ENCODE measurements around the gene OSBPL5. TPM values are rescaled to one million over a fixed set of nuclear protein-coding genes. Genes with fewer than 3 reads are reported as not detected.

OSBPL5 gene
- total and polyA plus RNA-seq, 8 donors: 8.6 to 127 (median 25.2) TPM

DNA sequence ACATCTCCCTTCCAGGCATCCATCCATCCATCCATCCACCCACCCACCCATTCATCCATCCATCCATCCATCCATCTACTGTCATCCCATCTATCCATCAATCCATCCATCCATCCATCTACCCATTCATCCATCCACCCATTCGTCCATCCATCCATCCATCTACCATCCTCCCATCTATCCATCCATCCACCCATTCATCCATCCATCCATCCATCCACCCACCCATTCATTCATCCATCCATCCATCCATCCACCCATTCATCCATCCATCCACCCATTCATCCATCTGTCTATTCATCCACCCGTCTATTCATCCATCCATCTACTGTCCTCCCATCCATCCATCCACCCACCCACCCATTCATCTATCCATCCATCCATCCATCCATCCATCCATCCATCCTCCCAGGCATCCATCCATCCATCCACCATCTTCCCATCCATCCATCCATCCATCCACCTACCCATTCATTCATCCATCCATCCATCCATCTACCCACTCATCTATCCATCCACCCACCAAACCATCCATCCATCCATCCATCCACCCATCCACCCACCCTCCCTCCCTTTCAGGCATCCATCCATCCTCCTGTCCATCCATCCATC lies 33.7 kb downstream of the OSBPL5 start:
- DNase-seq: no peak
- H3K36me3 ChIP-seq: peaks cover 0 to 21% (median 10%) of the 10 kb centered on the region in 4 donors
- H3K4me3 ChIP-seq: no peak overlapping the region
- WGBS, 5 donors: 92 to 97% (median 95%) methylated on average over 2 of the region's 2 CpGs
- H3K4me1 ChIP-seq: peaks cover 0 to 52% (median 20%) of the 10 kb centered on the region in 4 donors
- intact Hi-C loops (cut with DNase I; ENCODE audit: low total_unique reads): no loop called here
- H3K9me3 ChIP-seq: no peaks in the 10 kb centered on the region
- no peaks in the 10 kb centered on the region for H3K27me3 ChIP-seq
- no peak overlapping the region for H3K27ac ChIP-seq
- TF ChIP-seq POLR2A (IDR thresholded peaks at IDR 0.05): no peak
- TF ChIP-seq, protein P1, sequence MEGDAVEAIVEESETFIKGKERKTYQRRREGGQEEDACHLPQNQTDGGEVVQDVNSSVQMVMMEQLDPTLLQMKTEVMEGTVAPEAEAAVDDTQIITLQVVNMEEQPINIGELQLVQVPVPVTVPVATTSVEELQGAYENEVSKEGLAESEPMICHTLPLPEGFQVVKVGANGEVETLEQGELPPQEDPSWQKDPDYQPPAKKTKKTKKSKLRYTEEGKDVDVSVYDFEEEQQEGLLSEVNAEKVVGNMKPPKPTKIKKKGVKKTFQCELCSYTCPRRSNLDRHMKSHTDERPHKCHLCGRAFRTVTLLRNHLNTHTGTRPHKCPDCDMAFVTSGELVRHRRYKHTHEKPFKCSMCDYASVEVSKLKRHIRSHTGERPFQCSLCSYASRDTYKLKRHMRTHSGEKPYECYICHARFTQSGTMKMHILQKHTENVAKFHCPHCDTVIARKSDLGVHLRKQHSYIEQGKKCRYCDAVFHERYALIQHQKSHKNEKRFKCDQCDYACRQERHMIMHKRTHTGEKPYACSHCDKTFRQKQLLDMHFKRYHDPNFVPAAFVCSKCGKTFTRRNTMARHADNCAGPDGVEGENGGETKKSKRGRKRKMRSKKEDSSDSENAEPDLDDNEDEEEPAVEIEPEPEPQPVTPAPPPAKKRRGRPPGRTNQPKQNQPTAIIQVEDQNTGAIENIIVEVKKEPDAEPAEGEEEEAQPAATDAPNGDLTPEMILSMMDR (IDR thresholded peaks at IDR 0.05): no peak
- no peak for TF ChIP-seq EP300 (IDR thresholded peaks at IDR 0.05)
- TF ChIP-seq POLR2AphosphoS5 (IDR thresholded peaks at IDR 0.05): no peak

DNA sequence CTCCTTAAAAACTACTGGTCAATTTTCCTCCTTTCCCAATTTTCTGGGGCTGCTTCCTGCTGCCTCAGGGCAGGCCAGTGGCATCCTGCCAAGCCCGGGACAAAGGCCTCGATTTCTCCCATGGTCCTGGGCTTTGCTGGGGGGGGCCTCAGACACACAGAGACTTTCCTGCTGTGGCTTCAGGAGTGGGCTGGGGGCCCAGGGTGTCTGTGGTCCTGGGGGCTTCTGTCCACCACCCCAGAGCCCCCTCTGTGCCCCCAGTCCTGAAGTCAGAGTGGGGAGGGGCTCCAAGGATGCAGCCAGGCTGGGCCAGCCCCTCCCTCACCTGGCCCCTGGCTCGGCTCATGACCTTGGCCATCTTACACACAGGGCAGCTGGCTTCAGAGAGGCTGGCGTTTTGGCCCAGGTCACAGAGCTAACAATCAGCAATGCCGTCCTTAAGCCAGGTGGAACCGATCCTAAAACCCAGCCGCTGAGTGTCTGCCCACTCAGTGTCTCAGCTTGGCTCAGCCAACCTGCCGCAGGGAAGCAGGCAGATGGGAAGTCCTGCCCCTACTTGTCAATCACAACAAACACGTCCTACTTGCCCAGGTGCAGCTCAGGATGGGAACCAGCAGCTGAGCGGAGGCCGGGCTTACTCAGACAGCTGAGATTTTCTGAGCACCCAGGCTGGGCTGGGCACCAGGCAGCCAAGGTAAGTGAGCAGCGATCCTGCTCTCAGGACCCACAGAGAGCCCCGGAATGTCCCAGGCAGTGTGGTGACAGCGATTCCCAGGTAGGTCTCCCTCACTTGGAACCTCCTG lies 34.6 kb downstream of the OSBPL5 start:
- 55 to 76% (median 61%) methylated on average over 13 to 14 of the region's 14 CpGs for WGBS, 5 donors
- no peak overlapping the region for H3K27ac ChIP-seq
- no peaks in the 10 kb centered on the region for H3K9me3 ChIP-seq
- TF ChIP-seq, protein P1 (IDR thresholded peaks at IDR 0.05): no peak
- no peak for TF ChIP-seq POLR2AphosphoS5 (IDR thresholded peaks at IDR 0.05)
- TF ChIP-seq POLR2A (IDR thresholded peaks at IDR 0.05): no peak
- no peak for TF ChIP-seq EP300 (IDR thresholded peaks at IDR 0.05)
- H3K36me3 ChIP-seq: peaks cover 0 to 30% (median 15%) of the 10 kb centered on the region in 4 donors
- peaks cover 0 to 42% (median 13%) of the 10 kb centered on the region in 4 donors for H3K4me1 ChIP-seq
- intact Hi-C loops (cut with DNase I; ENCODE audit: low total_unique reads): no loop called here
- DNase-seq: no peak
- no peak overlapping the region for H3K4me3 ChIP-seq
- H3K27me3 ChIP-seq: no peaks in the 10 kb centered on the region

DNA sequence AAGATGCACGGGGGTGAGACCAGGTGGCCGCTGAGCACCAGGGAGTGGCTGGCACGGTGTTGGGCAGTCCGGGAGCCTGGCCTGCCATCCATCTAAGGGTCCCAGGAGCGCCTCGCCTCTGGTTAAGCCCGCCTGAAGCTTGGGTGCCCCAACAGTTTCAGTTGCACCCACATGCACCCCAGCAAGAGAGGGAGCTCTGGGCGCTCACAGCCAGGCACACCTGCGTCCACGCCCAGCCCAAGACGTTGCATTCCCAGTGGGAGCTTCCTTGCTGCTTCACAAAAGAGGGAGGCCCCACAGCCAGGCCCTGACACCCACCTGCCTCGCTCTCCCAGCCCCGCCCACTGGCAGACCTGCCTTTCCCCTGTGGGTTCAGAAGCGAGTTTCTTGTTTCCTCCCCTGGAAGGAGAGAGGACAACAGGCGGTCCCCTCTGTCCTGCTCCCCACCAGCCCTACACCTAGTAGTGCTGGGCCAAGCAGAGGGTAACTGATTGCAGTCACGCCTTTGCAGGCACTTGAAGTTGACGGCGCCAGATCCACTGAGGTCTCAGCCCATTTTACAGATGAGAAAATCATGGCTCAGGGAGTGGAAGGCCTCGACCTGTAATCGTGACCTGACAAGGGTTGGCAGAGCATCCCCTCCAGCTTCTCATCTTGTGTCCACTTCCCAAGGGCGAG lies 35.4 kb downstream of the OSBPL5 start:
- DNase-seq: no peak
- 74 to 81% (median 78%) methylated on average over 20 to 21 of the region's 21 CpGs for WGBS, 5 donors
- Histone ChIP-seq H3K27me3 (no peaks in the 10 kb centered on the region), H3K27ac (no peak overlapping the region), H3K9me3 (no peaks in the 10 kb centered on the region), H3K36me3 (peaks cover 0 to 35% (median 17%) of the 10 kb centered on the region in 4 donors), H3K4me1 (peaks cover 0 to 40% (median 9%) of the 10 kb centered on the region in 4 donors), H3K4me3 (no peak overlapping the region)
- TF ChIP-seq POLR2A (IDR thresholded peaks at IDR 0.05) (no peak), POLR2AphosphoS5 (IDR thresholded peaks at IDR 0.05) (no peak), EP300 (IDR thresholded peaks at IDR 0.05) (no peak)
- TF ChIP-seq, protein P1 (IDR thresholded peaks at IDR 0.05): no peak
- intact Hi-C loops (cut with DNase I; ENCODE audit: low total_unique reads): no loop called here

DNA sequence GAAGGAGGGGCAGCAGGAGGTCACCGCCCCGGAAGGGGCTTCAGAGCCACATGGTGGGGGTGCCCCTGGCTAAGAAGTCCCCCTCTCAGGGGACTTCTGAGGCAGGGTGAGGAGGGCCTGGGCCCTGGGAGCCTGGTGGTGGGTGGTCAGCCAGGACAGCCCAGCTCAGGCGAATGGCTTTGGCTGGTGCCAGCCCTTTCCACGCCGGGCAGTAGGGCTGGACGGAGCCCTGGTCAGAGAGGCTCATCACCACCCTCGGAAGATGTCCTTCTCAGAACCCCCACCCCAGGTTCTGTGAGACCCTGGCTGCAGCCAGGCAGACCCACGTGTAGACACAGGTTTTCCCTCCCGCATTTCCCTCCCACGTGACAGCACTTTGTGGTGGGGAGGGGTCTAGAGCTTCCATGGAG lies 35.9 kb downstream of the OSBPL5 start:
- H3K36me3 ChIP-seq: peaks cover 0 to 36% (median 17%) of the 10 kb centered on the region in 4 donors
- H3K4me3 ChIP-seq: no peak overlapping the region
- intact Hi-C loops (cut with DNase I; ENCODE audit: low total_unique reads): no loop called here
- DNase-seq: no peak
- no peaks in the 10 kb centered on the region for H3K9me3 ChIP-seq
- 69 to 79% (median 73%) methylated on average over 9 to 10 of the region's 10 CpGs for WGBS, 5 donors
- H3K4me1 ChIP-seq: peaks cover 3 to 40% (median 13%) of the 10 kb centered on the region in 4 donors
- no peaks in the 10 kb centered on the region for H3K27me3 ChIP-seq
- no peak overlapping the region for H3K27ac ChIP-seq
- no peak for TF ChIP-seq EP300 (IDR thresholded peaks at IDR 0.05)
- no peak for TF ChIP-seq POLR2A (IDR thresholded peaks at IDR 0.05)

Measured in stomach (tissue), 9 donors.